HG02884 (cell line): ENCODE measurements around the gene HIPK4.
"Not testable (repeated sequence)": the region's sequence is repeated elsewhere in the genome, so short reads cannot be mapped to it uniquely, and the experiment has no call there.

Experiments
- ATAC-seq: cut with Tn5 transposase; IDR thresholded peaks from one replicate; pipeline ENCODE4 v1.9.1; 2021; ENCODE audit warnings: mild to moderate bottlenecking, moderate library complexity; ENCODE audit not compliant: unreplicated experiment

The HIPK4 gene

GRCh38 chr19:40418040-40418439 is 28.1 kb upstream of the HIPK4 start:
- no peak for ATAC-seq

- no peak for ATAC-seq
These were observed 27.6 kb upstream of the HIPK4 start for GRCh38 chr19:40417643-40417981.

GRCh38 chr19:40416918-40417642 is 27.1 kb upstream of the HIPK4 start:
- no peak for ATAC-seq

GRCh38 chr19:40415768-40416167 is 25.8 kb upstream of the HIPK4 start:
- ATAC-seq, result no peak

GRCh38 chr19:40414542-40415535 is 24.9 kb upstream of the HIPK4 start:
- no peak for ATAC-seq

- no peak for ATAC-seq
These were observed 23.4 kb upstream of the HIPK4 start, which contains the start of gene PRX for GRCh38 chr19:40413291-40413845. Gene PRX, minus strand, starts transcription at chr19:40413378. Its CDS starts 5,446 bp downstream, at chr19:40407932.

GRCh38 chr19:40412866-40413265 is 22.9 kb upstream of the HIPK4 start:
- ATAC-seq, result no peak

- no peak for ATAC-seq
These were observed 22.0 kb upstream of the HIPK4 start for GRCh38 chr19:40411958-40412499.

- no peak for ATAC-seq
These were observed 21.3 kb upstream of the HIPK4 start for GRCh38 chr19:40411125-40411842.

GRCh38 chr19:40410030-40410389 is 20.0 kb upstream of the HIPK4 start:
- ATAC-seq, result no peak

- not testable (repeated sequence) for ATAC-seq
These were observed 18.6 kb upstream of the HIPK4 start for GRCh38 chr19:40408598-40408925.

GRCh38 chr19:40407714-40408597 is 18.0 kb upstream of the HIPK4 start:
- no peak for ATAC-seq

GRCh38 chr19:40403262-40403984 is 13.4 kb upstream of the HIPK4 start:
- peak; percentile 46 for ATAC-seq

- ATAC-seq, result no peak
These were observed 10.6 kb upstream of the HIPK4 start for GRCh38 chr19:40400559-40400958.

GRCh38 chr19:40398417-40399131 is 8.6 kb upstream of the HIPK4 start:
- ATAC-seq, result no peak

GRCh38 chr19:40397568-40397906 is 7.6 kb upstream of the HIPK4 start:
- ATAC-seq, result no peak

GRCh38 chr19:40396886-40397567 is 7.0 kb upstream of the HIPK4 start:
- no peak for ATAC-seq

- no peak for ATAC-seq
These were observed 6.0 kb upstream of the HIPK4 start for GRCh38 chr19:40395956-40396355.
